Ovary (tissue), 9 donors: ENCODE measurements around the gene CHCHD6. TPM values are rescaled to one million over a fixed set of nuclear protein-coding genes. Genes with fewer than 3 reads are reported as not detected.

Experiments
- DNase-seq, 5 donors: peaks; one replicate each; pipeline ENCODE4 v3.0.0-alpha.2; 2019 to 2020
- H3K27ac ChIP-seq, 2 donors: fragments of 200-600 bp; one replicate each; pipeline versions ENCODE4 v1.5.1 to v1.8.0; 2019 to 2022
- H3K27me3 ChIP-seq: fragments of 200-600 bp; one replicate; pipeline ENCODE4 v1.8.0; 2022
- H3K36me3 ChIP-seq: fragments of 200-600 bp; sonication (generic); one replicate; pipeline ENCODE4 v1.5.1; 2019
- H3K4me1 ChIP-seq: one replicate; pipeline ENCODE4 v1.8.1; 2013; ENCODE audit warnings: mild to moderate bottlenecking, moderate library complexity; ENCODE audit not compliant: insufficient read depth
- H3K4me3 ChIP-seq: fragments of 200-600 bp; sonication (generic); one replicate; pipeline ENCODE4 v1.5.1; 2017
- H3K9me3 ChIP-seq, 2 donors: fragments of 200-600 bp in 1 of 2; sonication (generic) in 1 of 2; one replicate each; pipeline versions ENCODE4 v1.5.1 to v1.8.1; 2013 to 2019; ENCODE audit warnings: mild to moderate bottlenecking in 1 of 2, moderate library complexity in 1 of 2
- EP300 ChIP-seq: sonication (generic); formaldehyde crosslinking; IDR thresholded peaks from one replicate; pipeline ENCODE4 v1.6.1; 2017; ENCODE audit warnings: antibody characterized with exemption
- POLR2A ChIP-seq: fragments of 450-650 bp; IDR thresholded peaks from one replicate; pipeline ENCODE4 v1.6.1; 2017; ENCODE audit warnings: antibody characterized with exemption, mild to moderate bottlenecking, moderate library complexity
- WGBS, 3 donors: extraction: QIAGEN DNeasy Blood & Tissue Kit in 1 of 3; methylation state at CpG; one replicate each; pipeline versions ENCODE4 v1.1.5 to v1.1.7; 2013 to 2017; 5-methylcytosine and 5-hydroxymethylcytosine counted together
- intact Hi-C, 4 donors: fragments of 100-400 bp; cut with DNase I; formaldehyde crosslinking; loops; one replicate each; pipeline versions ENCODE4 v1.11.0 to v1.15.1; 2022 to 2023
- polyA plus RNA-seq, 2 donors: library from polyadenylated mRNA; stranded (reverse); fragments of 200-250 nt in 1 of 2; fragments of 350-450 nt in 1 of 2; fragmentation: Illumina TruSeq in 1 of 2; extraction: RNeasy Lipid Tissue Mini Kit (QIAGEN cat#74804) in 1 of 2; gene quantifications; one replicate each; pipeline ENCODE4 v1.2.3, GENCODE V29; 2013 to 2014
- total RNA-seq, 7 donors: library from RNA; depleted of rRNA in 2 of 7; stranded (reverse); fragments of >200 nt in 2 of 7; fragmentation: NEBNext Ultra II Directional in 3 of 7; extraction: Animal tissue kit (Norgen Biotek cat#: 25700) in 3 of 7; gene quantifications; one replicate each; pipeline versions ENCODE4 v1.1.0 to v1.2.4, GENCODE V29; 2016 to 2023
- TF ChIP-seq, protein P1 (sequence below), 3 donors: fragments of 450-650 bp in 2 of 3; fragments of 200-600 bp in 1 of 3; IDR thresholded peaks; one replicate each; pipeline versions ENCODE4 v1.5.1 to v1.8.0; 2016 to 2022; ENCODE audit warnings: antibody characterized with exemption in 3 of 3, mild to moderate bottlenecking in 1 of 3
- donor health status: DM: no; HTN: no; CAD: no; lungs with moderate emphysema.
- donor health status: DM: no; HTN: no; CAD: no.
- donor health status: Bipolar disorder and iron deficiency.
- donor health status: DM: yes; HTN: yes; CAD: no.
- donor health status: DM: no; HTN: no; CAD: no.
- donor health status: DM: yes; HTN: yes; CAD: no.

CHCHD6 gene
- total and polyA plus RNA-seq, 9 donors, result 8.5 to 24.6 (median 19.5) TPM

GRCh38 chr3:126855374-126855773, 151.3 kb downstream of the CHCHD6 start:
- no peak for DNase-seq
- no peak overlapping the region for H3K4me3 ChIP-seq
- intact Hi-C loops, result no loop called here
- H3K27me3 ChIP-seq, result no peaks in the 10 kb centered on the region
- no peaks in the 10 kb centered on the region for H3K9me3 ChIP-seq
- no peaks in the 10 kb centered on the region for H3K36me3 ChIP-seq
- 94 to 98% (median 96%) methylated on average over 4 of the region's 4 CpGs for WGBS, 3 donors
- TF ChIP-seq POLR2A (no peak), EP300 (no peak)
- TF ChIP-seq, protein P1, sequence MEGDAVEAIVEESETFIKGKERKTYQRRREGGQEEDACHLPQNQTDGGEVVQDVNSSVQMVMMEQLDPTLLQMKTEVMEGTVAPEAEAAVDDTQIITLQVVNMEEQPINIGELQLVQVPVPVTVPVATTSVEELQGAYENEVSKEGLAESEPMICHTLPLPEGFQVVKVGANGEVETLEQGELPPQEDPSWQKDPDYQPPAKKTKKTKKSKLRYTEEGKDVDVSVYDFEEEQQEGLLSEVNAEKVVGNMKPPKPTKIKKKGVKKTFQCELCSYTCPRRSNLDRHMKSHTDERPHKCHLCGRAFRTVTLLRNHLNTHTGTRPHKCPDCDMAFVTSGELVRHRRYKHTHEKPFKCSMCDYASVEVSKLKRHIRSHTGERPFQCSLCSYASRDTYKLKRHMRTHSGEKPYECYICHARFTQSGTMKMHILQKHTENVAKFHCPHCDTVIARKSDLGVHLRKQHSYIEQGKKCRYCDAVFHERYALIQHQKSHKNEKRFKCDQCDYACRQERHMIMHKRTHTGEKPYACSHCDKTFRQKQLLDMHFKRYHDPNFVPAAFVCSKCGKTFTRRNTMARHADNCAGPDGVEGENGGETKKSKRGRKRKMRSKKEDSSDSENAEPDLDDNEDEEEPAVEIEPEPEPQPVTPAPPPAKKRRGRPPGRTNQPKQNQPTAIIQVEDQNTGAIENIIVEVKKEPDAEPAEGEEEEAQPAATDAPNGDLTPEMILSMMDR (IDR thresholded peaks at IDR 0.05), result no peak
- no peak overlapping the region for H3K27ac ChIP-seq
- peaks cover 1% of the 10 kb centered on the region for H3K4me1 ChIP-seq

DNA sequence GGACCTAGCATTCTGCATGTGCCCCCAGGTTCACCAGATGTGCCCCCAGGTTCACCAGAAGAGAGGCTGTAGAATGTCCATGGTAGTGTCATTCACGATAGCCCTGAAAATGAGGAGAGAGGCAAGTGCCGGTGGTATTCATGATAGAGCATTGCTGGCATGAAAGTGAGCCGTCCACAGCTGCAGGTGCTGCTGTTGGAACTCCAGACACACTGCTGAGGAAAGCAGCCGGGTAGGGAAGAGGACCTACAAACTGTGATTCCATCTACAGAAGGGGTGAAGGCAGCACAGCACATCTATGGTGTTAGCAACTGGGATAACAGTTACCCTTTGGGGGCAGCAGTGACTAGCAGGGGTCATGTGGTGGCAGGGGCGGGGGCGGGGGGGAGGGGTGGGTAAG, 153.9 kb downstream of the CHCHD6 start:
- TF ChIP-seq POLR2A (no peak), EP300 (no peak)
- TF ChIP-seq, protein P1 (IDR thresholded peaks at IDR 0.05), result no peak
- WGBS, 3 donors, result 90 to 95% (median 91%) methylated on average over 6 of the region's 6 CpGs

GRCh38 chr3:126858401-126858800, 154.4 kb downstream of the CHCHD6 start:
- intact Hi-C loops, result no loop called here
- H3K4me1 ChIP-seq, result no peaks in the 10 kb centered on the region
- WGBS, 3 donors, result 88 to 95% (median 93%) methylated on average over 11 of the region's 11 CpGs
- no peak overlapping the region for H3K4me3 ChIP-seq
- DNase-seq, result no peak
- H3K9me3 ChIP-seq, result no peaks in the 10 kb centered on the region
- TF ChIP-seq EP300 (no peak), POLR2A (no peak)
- TF ChIP-seq, protein P1 (IDR thresholded peaks at IDR 0.05), result no peak
- H3K36me3 ChIP-seq, result no peaks in the 10 kb centered on the region
- no peak overlapping the region for H3K27ac ChIP-seq
- H3K27me3 ChIP-seq, result no peaks in the 10 kb centered on the region

More for the DNA sequence above, 153.9 kb downstream of the CHCHD6 start:
- H3K4me3 ChIP-seq, result no peak overlapping the region
- H3K36me3 ChIP-seq, result no peaks in the 10 kb centered on the region
- H3K9me3 ChIP-seq, result no peaks in the 10 kb centered on the region
- H3K4me1 ChIP-seq, result no peaks in the 10 kb centered on the region
- no peaks in the 10 kb centered on the region for H3K27me3 ChIP-seq
- intact Hi-C loops, result no loop called here
- no peak for DNase-seq
- H3K27ac ChIP-seq, result no peak overlapping the region

DNA sequence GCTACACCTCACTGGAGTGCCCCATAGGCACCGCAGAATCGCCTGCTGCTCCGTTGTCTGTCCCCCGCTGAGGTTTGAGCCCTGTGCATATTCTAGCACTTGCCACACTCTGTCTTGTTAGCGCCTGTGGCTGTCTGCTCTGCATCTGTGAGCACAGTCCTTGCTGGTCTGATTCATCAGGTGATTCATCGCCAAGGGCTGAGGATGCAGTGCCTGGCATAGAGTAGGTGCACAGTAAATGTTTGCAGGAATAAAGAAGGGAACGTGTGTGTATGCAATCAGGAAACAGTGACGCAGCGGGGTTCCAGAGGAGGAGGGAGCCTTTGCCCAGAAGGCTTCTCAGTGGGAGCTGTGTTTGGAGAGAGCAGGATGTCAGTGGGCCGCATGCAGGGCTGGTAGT, 154.8 kb downstream of the CHCHD6 start:
- Histone ChIP-seq H3K4me1 (no peaks in the 10 kb centered on the region), H3K27me3 (no peaks in the 10 kb centered on the region), H3K9me3 (no peaks in the 10 kb centered on the region), H3K4me3 (no peak overlapping the region), H3K36me3 (no peaks in the 10 kb centered on the region), H3K27ac (no peak overlapping the region)
- 89 to 94% (median 93%) methylated on average over 10 of the region's 10 CpGs for WGBS, 3 donors
- intact Hi-C loops, result no loop called here
- no peak for DNase-seq
- TF ChIP-seq, protein P1 (IDR thresholded peaks at IDR 0.05), result no peak
- no peak for TF ChIP-seq EP300
- no peak for TF ChIP-seq POLR2A
